ENCODE measurements around the gene UPK3B.
"Not testable (repeated sequence)": the region's sequence is repeated elsewhere in the genome, so short reads cannot be mapped to it uniquely, and the experiment has no call there.

The UPK3B gene

GRCh38 chr7:76509931-76510877 is at the start of gene UPK3B:
UPK3B (plus strand) TSS chr7:76510552; CDS start chr7:76510653, 101 bp downstream.
- DNase-seq, result no peak

- not testable (repeated sequence) for DNase-seq
These were observed 49.6 kb upstream of the UPK3B start for GRCh38 chr7:76460767-76461166.

- not testable (repeated sequence) for DNase-seq
These were observed 48.8 kb upstream of the UPK3B start, which contains the start of gene DTX2 for GRCh38 chr7:76461464-76462101. DTX2 (plus strand) TSS chr7:76461709; CDS start chr7:76480510, 18,801 bp downstream.

- DNase-seq, result not testable (repeated sequence)
These were observed 48.0 kb upstream of the UPK3B start for GRCh38 chr7:76462271-76462882.

GRCh38 chr7:76464959-76465358 is 45.4 kb upstream of the UPK3B start:
- DNase-seq, result not testable (repeated sequence)

- DNase-seq, result not testable (repeated sequence)
These were observed 44.4 kb upstream of the UPK3B start for GRCh38 chr7:76465950-76466349.

- not testable (repeated sequence) for DNase-seq
These were observed 42.5 kb upstream of the UPK3B start for GRCh38 chr7:76467743-76468404.

- not testable (repeated sequence) for DNase-seq
These were observed 38.7 kb upstream of the UPK3B start for GRCh38 chr7:76471556-76472221.

- DNase-seq, result not testable (repeated sequence)
These were observed 37.3 kb upstream of the UPK3B start for GRCh38 chr7:76473097-76473496.

GRCh38 chr7:76476280-76476679 is 34.1 kb upstream of the UPK3B start:
- not testable (repeated sequence) for DNase-seq

- not testable (repeated sequence) for DNase-seq
These were observed 33.4 kb upstream of the UPK3B start for GRCh38 chr7:76476742-76477474.

GRCh38 chr7:76479628-76480027 is 30.7 kb upstream of the UPK3B start:
- DNase-seq, result not testable (repeated sequence)

GRCh38 chr7:76480403-76481253 is 29.7 kb upstream of the UPK3B start:
- DNase-seq, result not testable (repeated sequence)

- not testable (repeated sequence) for DNase-seq
These were observed 27.7 kb upstream of the UPK3B start for GRCh38 chr7:76482660-76483059.

- DNase-seq, result not testable (repeated sequence)
These were observed 27.3 kb upstream of the UPK3B start for GRCh38 chr7:76483081-76483480.

GRCh38 chr7:76484456-76484855 is 25.9 kb upstream of the UPK3B start:
- not testable (repeated sequence) for DNase-seq

- DNase-seq, result not testable (repeated sequence)
These were observed 24.3 kb upstream of the UPK3B start for GRCh38 chr7:76485822-76486610.

GRCh38 chr7:76486618-76487017 is 23.7 kb upstream of the UPK3B start:
- not testable (repeated sequence) for DNase-seq

GRCh38 chr7:76487969-76488368 is 22.4 kb upstream of the UPK3B start:
- not testable (repeated sequence) for DNase-seq
